ENCODE results near the gene TDRD5. TPM values are rescaled to one million over a fixed set of nuclear protein-coding genes. Genes with fewer than 3 reads are reported as not detected.

The TDRD5 gene
- total and polyA plus RNA-seq, 2 experiments from 2014 or later = 1.4 TPM; not detected in 1

DNA sequence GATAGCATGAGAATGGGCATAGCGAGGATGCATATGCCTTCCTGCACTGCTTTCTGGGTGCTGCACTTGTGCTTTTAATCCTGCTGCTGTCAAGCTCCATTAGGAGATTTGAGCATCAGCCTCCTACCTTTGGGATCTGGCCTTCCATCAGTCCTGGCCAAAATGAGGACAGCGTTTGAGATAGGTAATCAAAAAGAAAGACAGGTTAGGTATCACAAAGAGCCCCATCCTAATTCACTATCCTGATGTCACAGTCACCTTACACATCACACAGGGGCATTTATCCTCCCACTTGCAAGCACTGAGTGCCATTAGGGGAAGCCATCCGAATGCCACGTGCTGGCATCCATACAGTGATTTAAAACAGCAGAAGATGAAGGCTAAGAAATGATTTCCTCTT, 138.2 kb downstream of the TDRD5 start (continued):
- TF ChIP-seq, protein P1, sequence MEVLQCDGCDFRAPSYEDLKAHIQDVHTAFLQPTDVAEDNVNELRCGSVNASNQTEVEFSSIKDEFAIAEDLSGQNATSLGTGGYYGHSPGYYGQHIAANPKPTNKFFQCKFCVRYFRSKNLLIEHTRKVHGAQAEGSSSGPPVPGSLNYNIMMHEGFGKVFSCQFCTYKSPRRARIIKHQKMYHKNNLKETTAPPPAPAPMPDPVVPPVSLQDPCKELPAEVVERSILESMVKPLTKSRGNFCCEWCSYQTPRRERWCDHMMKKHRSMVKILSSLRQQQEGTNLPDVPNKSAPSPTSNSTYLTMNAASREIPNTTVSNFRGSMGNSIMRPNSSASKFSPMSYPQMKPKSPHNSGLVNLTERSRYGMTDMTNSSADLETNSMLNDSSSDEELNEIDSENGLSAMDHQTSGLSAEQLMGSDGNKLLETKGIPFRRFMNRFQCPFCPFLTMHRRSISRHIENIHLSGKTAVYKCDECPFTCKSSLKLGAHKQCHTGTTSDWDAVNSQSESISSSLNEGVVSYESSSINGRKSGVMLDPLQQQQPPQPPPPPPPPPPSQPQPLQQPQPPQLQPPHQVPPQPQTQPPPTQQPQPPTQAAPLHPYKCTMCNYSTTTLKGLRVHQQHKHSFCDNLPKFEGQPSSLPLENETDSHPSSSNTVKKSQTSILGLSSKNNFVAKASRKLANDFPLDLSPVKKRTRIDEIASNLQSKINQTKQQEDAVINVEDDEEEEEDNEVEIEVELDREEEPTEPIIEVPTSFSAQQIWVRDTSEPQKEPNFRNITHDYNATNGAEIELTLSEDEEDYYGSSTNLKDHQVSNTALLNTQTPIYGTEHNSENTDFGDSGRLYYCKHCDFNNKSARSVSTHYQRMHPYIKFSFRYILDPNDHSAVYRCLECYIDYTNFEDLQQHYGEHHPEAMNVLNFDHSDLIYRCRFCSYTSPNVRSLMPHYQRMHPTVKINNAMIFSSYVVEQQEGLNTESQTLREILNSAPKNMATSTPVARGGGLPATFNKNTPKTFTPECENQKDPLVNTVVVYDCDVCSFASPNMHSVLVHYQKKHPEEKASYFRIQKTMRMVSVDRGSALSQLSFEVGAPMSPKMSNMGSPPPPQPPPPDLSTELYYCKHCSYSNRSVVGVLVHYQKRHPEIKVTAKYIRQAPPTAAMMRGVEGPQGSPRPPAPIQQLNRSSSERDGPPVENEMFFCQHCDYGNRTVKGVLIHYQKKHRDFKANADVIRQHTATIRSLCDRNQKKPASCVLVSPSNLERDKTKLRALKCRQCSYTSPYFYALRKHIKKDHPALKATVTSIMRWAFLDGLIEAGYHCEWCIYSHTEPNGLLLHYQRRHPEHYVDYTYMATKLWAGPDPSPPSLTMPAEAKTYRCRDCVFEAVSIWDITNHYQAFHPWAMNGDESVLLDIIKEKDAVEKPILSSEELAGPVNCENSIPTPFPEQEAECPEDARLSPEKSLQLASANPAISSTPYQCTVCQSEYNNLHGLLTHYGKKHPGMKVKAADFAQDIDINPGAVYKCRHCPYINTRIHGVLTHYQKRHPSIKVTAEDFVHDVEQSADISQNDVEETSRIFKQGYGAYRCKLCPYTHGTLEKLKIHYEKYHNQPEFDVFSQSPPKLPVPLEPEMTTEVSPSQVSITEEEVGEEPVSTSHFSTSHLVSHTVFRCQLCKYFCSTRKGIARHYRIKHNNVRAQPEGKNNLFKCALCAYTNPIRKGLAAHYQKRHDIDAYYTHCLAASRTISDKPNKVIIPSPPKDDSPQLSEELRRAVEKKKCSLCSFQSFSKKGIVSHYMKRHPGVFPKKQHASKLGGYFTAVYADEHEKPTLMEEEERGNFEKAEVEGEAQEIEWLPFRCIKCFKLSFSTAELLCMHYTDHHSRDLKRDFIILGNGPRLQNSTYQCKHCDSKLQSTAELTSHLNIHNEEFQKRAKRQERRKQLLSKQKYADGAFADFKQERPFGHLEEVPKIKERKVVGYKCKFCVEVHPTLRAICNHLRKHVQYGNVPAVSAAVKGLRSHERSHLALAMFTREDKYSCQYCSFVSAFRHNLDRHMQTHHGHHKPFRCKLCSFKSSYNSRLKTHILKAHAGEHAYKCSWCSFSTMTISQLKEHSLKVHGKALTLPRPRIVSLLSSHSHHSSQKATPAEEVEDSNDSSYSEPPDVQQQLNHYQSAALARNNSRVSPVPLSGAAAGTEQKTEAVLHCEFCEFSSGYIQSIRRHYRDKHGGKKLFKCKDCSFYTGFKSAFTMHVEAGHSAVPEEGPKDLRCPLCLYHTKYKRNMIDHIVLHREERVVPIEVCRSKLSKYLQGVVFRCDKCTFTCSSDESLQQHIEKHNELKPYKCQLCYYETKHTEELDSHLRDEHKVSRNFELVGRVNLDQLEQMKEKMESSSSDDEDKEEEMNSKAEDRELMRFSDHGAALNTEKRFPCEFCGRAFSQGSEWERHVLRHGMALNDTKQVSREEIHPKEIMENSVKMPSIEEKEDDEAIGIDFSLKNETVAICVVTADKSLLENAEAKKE (CRISPR knock-in tag; IDR thresholded peaks at IDR 0.05) = no peak
- TF ChIP-seq, protein P2, sequence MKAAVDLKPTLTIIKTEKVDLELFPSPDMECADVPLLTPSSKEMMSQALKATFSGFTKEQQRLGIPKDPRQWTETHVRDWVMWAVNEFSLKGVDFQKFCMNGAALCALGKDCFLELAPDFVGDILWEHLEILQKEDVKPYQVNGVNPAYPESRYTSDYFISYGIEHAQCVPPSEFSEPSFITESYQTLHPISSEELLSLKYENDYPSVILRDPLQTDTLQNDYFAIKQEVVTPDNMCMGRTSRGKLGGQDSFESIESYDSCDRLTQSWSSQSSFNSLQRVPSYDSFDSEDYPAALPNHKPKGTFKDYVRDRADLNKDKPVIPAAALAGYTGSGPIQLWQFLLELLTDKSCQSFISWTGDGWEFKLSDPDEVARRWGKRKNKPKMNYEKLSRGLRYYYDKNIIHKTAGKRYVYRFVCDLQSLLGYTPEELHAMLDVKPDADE (IDR thresholded peaks at IDR 0.05) = no peak
- no peak for TF ChIP-seq CREB1 (CRISPR knock-in tag; IDR thresholded peaks at IDR 0.05; ENCODE audit: low read depth)
- TF ChIP-seq, protein P3, sequence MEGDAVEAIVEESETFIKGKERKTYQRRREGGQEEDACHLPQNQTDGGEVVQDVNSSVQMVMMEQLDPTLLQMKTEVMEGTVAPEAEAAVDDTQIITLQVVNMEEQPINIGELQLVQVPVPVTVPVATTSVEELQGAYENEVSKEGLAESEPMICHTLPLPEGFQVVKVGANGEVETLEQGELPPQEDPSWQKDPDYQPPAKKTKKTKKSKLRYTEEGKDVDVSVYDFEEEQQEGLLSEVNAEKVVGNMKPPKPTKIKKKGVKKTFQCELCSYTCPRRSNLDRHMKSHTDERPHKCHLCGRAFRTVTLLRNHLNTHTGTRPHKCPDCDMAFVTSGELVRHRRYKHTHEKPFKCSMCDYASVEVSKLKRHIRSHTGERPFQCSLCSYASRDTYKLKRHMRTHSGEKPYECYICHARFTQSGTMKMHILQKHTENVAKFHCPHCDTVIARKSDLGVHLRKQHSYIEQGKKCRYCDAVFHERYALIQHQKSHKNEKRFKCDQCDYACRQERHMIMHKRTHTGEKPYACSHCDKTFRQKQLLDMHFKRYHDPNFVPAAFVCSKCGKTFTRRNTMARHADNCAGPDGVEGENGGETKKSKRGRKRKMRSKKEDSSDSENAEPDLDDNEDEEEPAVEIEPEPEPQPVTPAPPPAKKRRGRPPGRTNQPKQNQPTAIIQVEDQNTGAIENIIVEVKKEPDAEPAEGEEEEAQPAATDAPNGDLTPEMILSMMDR (conservative IDR thresholded peaks at IDR 0.05; ENCODE audit: low read depth in 2 of 2) = no peak
- no peak for TF ChIP-seq ZNF114 (CRISPR knock-in tag; IDR thresholded peaks at IDR 0.05)
- no peak for TF ChIP-seq STAT1 (IDR thresholded peaks at IDR 0.05; ENCODE audit: unreplicated experiment)
- TF ChIP-seq NANOG (IDR thresholded peaks at IDR 0.05; ENCODE audit: borderline replicate concordance) = no peak
